Ovary (tissue), 9 donors: ENCODE measurements around the gene MZF1. TPM values are rescaled to one million over a fixed set of nuclear protein-coding genes. Genes with fewer than 3 reads are reported as not detected.

ENCODE experiments used
- DNase-seq, 5 donors: peaks; one replicate each; pipeline ENCODE4 v3.0.0-alpha.2; 2019 to 2020
- H3K27ac ChIP-seq, 2 donors: fragments of 200-600 bp; one replicate each; pipeline versions ENCODE4 v1.5.1 to v1.8.0; 2019 to 2022
- H3K27me3 ChIP-seq: fragments of 200-600 bp; one replicate; pipeline ENCODE4 v1.8.0; 2022
- H3K36me3 ChIP-seq: fragments of 200-600 bp; sonication (generic); one replicate; pipeline ENCODE4 v1.5.1; 2019
- H3K4me1 ChIP-seq: one replicate; pipeline ENCODE4 v1.8.1; 2013; ENCODE audit warnings: mild to moderate bottlenecking, moderate library complexity; ENCODE audit not compliant: insufficient read depth
- H3K4me3 ChIP-seq: fragments of 200-600 bp; sonication (generic); one replicate; pipeline ENCODE4 v1.5.1; 2017
- H3K9me3 ChIP-seq, 2 donors: fragments of 200-600 bp in 1 of 2; sonication (generic) in 1 of 2; one replicate each; pipeline versions ENCODE4 v1.5.1 to v1.8.1; 2013 to 2019; ENCODE audit warnings: mild to moderate bottlenecking in 1 of 2, moderate library complexity in 1 of 2
- CTCF ChIP-seq, 3 donors: fragments of 450-650 bp in 2 of 3; fragments of 200-600 bp in 1 of 3; IDR thresholded peaks; one replicate each; pipeline versions ENCODE4 v1.5.1 to v1.8.0; 2016 to 2022; ENCODE audit warnings: antibody characterized with exemption in 3 of 3, mild to moderate bottlenecking in 1 of 3
- EP300 ChIP-seq: sonication (generic); formaldehyde crosslinking; IDR thresholded peaks from one replicate; pipeline ENCODE4 v1.6.1; 2017; ENCODE audit warnings: antibody characterized with exemption
- POLR2A ChIP-seq: fragments of 450-650 bp; IDR thresholded peaks from one replicate; pipeline ENCODE4 v1.6.1; 2017; ENCODE audit warnings: antibody characterized with exemption, mild to moderate bottlenecking, moderate library complexity
- WGBS, 3 donors: extraction: QIAGEN DNeasy Blood & Tissue Kit in 1 of 3; methylation state at CpG; one replicate each; pipeline versions ENCODE4 v1.1.5 to v1.1.7; 2013 to 2017; 5-methylcytosine and 5-hydroxymethylcytosine counted together
- intact Hi-C, 4 donors: fragments of 100-400 bp; cut with DNase I; formaldehyde crosslinking; loops; one replicate each; pipeline versions ENCODE4 v1.11.0 to v1.15.1; 2022 to 2023
- polyA plus RNA-seq, 2 donors: library from polyadenylated mRNA; stranded (reverse); fragments of 200-250 nt in 1 of 2; fragments of 350-450 nt in 1 of 2; fragmentation: Illumina TruSeq in 1 of 2; extraction: RNeasy Lipid Tissue Mini Kit (QIAGEN cat#74804) in 1 of 2; gene quantifications; one replicate each; pipeline ENCODE4 v1.2.3, GENCODE V29; 2013 to 2014
- total RNA-seq, 7 donors: library from RNA; depleted of rRNA in 2 of 7; stranded (reverse); fragments of >200 nt in 2 of 7; fragmentation: NEBNext Ultra II Directional in 3 of 7; extraction: Animal tissue kit (Norgen Biotek cat#: 25700) in 3 of 7; gene quantifications; one replicate each; pipeline versions ENCODE4 v1.1.0 to v1.2.4, GENCODE V29; 2016 to 2023
- donor health status: DM: no; HTN: no; CAD: no; lungs with moderate emphysema.
- donor health status: DM: no; HTN: no; CAD: no.
- donor health status: Bipolar disorder and iron deficiency.
- donor health status: DM: yes; HTN: yes; CAD: no.
- donor health status: DM: no; HTN: no; CAD: no.
- donor health status: DM: yes; HTN: yes; CAD: no.

Gene MZF1
- total and polyA plus RNA-seq, 9 donors: 10.8 to 48.0 (median 30.6) TPM

GRCh38 chr19:58522709-58523108, 50.4 kb downstream of the MZF1 start:
- no peak for DNase-seq
- no peaks in the 10 kb centered on the region for H3K36me3 ChIP-seq
- H3K9me3 ChIP-seq: no peaks in the 10 kb centered on the region
- no peak for TF ChIP-seq CTCF (IDR thresholded peaks at IDR 0.05)
- no peak for TF ChIP-seq EP300
- TF ChIP-seq POLR2A: no peak
- peaks cover 7% of the 10 kb centered on the region for H3K4me1 ChIP-seq
- H3K27ac ChIP-seq: no peak overlapping the region
- no peaks in the 10 kb centered on the region for H3K27me3 ChIP-seq
- no peak overlapping the region for H3K4me3 ChIP-seq
- intact Hi-C loops: no loop called here
- 75 to 80% (median 76%) methylated on average over 3 of the region's 3 CpGs for WGBS, 3 donors

- TF ChIP-seq POLR2A (no peak), CTCF (IDR thresholded peaks at IDR 0.05) (no peak), EP300 (no peak)
- Histone ChIP-seq H3K4me3 (no peak overlapping the region), H3K27me3 (no peaks in the 10 kb centered on the region), H3K4me1 (peaks cover 7% of the 10 kb centered on the region), H3K36me3 (no peaks in the 10 kb centered on the region), H3K9me3 (no peaks in the 10 kb centered on the region), H3K27ac (no peak overlapping the region)
- no peak for DNase-seq
- WGBS, 3 donors: 62 to 71% (median 63%) methylated on average over 4 of the region's 4 CpGs
- intact Hi-C loops: no loop called here
Observed at GRCh38 chr19:58521651-58522050, 51.5 kb downstream of the MZF1 start.

- no peak for TF ChIP-seq POLR2A
- no peak for TF ChIP-seq EP300
- TF ChIP-seq CTCF (IDR thresholded peaks at IDR 0.05): no peak
- no peak for DNase-seq
- H3K27ac ChIP-seq: peak overlapping the region; percentile 43 to 86
- no peaks in the 10 kb centered on the region for H3K27me3 ChIP-seq
- peak overlapping the region; percentile 76 for H3K4me3 ChIP-seq
- no peaks in the 10 kb centered on the region for H3K9me3 ChIP-seq
- H3K36me3 ChIP-seq: no peaks in the 10 kb centered on the region
- 6% methylated on average over 7 of the region's 7 CpGs for WGBS, 3 donors
- intact Hi-C loops: no loop called here
- peaks cover 7% of the 10 kb centered on the region for H3K4me1 ChIP-seq
Observed at GRCh38 chr19:58520257-58520599, 52.9 kb downstream of the MZF1 start.

GRCh38 chr19:58519355-58520256, 53.5 kb downstream of the MZF1 start, which contains the start of gene ZBTB45:
Gene ZBTB45, minus strand, starts transcription at chr19:58519810. Its CDS starts 2,137 bp downstream, at chr19:58517673.
- Histone ChIP-seq H3K4me1 (peaks cover 7% of the 10 kb centered on the region), H3K27ac (peak within 1 kb of the TSS; percentile 65 to 86), H3K27me3 (no peaks in the 10 kb centered on the region), H3K36me3 (no peaks in the 10 kb centered on the region), H3K9me3 (no peaks in the 10 kb centered on the region), H3K4me3 (peak within 1 kb of the TSS; percentile 76)
- intact Hi-C loops: loop anchor here in 1 of 4 donors (1.0 kb wide), 1 partner anchor 39 kb away; the partner anchor contains the start of gene UBE2M
- DNase-seq: peak; percentile 90 to 95 (median 92)
- TF ChIP-seq POLR2A (peak; percentile 75), CTCF (IDR thresholded peaks at IDR 0.05) (peak; percentile 24 to 94 (median 89)), EP300 (no peak)
- 0 to 1% (median 0%) methylated on average over 83 to 87 of the region's 87 CpGs for WGBS, 3 donors
